CD4-positive, alpha-beta T cell treated with Interleukin-17A for 4 hours (primary cell): ENCODE measurements around the gene FLRT2.

Source experiments
- DNase-seq: peaks from one replicate; pipeline ENCODE4 v3.0.0-alpha.2; 2020; ENCODE audit warnings: mixed read lengths

Gene FLRT2

DNA sequence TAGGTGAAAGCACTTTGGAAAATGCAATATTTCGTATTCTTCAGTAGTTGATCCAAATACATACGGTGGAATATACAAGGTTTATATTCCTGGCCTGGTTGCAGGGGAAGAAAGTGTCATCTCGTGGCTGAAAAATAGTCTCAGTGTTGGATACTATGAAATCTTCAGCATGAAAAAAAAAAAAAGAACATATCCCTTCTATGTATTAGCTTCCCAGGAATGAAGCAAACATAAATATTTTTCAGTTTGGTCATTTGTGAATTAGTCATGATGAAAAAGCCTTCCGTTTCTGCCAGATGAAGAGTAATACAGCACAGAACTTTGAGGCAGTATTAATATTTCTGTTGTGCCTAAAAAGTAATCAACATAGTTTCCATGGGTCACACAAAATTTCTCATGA, 36.7 kb downstream of the FLRT2 start:
- no peak for DNase-seq

DNA sequence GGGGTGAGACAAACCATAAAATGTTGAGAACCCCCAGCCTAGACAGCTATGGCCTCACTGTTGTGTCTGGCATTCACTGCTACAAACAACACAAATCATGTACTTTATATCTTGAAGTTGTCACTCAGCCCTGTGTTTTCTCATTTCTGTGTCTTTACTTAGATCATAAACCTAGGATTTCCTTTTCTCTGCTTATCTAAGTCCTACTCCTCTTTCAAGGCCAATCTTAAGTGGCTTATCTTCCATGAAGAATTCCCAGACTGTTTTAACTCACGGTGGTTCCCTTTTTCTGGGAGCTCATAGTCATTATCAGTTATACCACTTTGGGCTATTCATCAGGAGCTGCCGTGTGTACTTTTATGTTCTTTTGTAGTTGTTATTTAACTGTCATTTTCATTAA, 42.1 kb downstream of the FLRT2 start:
- DNase-seq: no peak

DNA sequence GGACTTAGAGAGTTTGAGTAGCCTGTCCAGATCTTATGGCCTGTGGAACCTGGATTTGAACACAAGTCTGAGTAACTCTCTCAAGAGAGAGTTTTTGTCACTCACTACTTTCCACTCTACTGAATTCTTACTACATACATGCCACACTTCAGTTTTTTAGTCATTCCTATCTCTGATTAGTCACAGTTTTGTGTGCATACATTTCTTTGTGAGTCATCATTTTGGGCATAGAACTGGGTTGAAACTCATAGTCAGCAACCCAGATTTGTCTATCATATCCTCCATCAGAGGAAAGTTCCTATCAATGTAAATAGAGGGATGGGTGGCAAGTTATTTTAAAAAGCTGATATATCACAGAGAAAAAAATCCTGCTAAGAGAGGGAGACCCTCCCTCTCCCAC, 42.9 kb downstream of the FLRT2 start:
- DNase-seq: no peak

DNA sequence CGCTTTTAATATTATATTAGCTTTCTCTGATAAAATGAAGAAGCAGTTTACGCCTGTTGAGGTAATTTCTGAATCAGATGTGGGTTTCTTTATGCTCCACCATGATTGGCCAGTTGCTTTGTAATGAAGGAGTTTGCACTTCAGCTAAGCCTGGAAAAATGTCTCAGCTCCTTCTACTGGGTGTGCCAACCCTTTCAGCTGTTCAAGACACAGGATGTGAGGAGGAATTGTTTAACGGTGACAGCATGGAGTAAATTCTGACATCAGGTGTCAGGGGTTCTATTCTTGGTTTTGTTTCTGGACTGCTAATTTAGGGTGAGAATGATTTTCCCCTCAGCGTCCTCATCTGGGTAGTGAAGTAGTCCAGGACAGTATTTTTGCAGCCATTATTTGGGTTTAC, 43.5 kb downstream of the FLRT2 start:
- DNase-seq: no peak

DNA sequence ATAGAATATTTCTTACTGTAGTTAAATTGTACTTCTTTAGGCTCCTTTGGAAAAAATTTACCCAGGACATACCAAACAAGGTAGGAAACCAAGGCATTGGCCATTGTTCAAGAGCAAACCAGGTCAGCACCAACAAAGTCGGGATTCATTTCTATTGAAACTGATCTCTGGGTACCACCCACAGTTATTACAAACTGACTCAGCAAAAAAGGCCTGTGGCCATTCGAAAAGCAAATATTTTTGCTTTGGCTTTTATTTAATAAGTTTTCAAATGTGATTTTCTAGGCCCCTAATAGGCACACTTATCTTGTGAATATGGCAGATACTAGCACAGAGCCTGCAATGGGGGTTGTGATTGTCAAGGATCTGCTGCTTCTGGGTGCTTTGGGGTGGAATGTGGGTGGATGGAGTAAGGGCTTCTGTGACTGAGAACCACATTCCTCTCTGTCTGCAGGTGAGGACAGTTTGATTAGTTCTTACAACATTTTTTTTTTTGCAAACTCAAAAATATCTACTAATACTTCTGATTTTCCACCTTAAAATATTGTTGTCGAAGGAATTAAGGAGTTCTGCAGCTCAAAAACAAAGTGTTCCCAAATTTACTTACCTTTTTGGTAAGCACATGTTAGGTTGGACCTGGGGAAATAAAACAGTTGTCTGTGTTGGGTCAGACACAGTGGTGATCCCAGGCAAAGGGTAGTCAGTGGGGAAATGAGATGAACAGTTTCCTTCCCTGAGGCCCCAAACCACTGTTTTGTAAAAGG, 45.1 kb downstream of the FLRT2 start:
- DNase-seq: no peak

DNA sequence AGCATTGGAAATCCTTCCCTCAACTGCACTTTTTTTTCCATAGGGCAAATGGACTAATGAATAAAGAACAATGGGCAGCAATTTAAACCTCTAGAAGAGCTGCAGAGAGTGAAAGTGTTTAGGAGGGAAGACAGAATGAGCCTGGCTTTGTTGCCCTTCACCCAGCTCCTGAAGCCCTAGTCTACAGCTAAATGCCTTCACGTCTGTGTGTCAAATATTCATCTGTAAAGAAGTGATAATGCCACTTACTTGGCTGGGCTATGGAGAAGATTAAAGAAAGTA, 45.6 kb downstream of the FLRT2 start:
- DNase-seq: no peak

DNA sequence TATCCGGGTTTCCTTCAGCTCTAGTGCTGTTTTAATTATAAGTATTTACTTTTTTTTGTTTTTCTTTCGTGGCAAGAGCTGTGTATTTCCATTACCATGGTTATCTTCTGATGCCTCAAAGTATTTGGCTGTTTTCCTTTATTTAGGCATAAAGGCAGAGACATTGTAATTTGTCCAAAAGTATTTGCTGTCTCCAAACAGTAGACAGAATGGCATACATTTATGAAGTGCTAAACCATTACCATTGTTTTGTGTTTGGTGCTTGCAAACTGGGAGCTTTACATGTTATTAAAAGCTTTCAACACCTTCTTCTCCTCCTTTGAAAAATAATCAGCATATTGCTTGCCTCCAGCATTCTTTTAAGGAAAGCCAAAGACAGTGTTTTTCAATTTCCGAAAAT, 46.3 kb downstream of the FLRT2 start:
- no peak for DNase-seq

DNA sequence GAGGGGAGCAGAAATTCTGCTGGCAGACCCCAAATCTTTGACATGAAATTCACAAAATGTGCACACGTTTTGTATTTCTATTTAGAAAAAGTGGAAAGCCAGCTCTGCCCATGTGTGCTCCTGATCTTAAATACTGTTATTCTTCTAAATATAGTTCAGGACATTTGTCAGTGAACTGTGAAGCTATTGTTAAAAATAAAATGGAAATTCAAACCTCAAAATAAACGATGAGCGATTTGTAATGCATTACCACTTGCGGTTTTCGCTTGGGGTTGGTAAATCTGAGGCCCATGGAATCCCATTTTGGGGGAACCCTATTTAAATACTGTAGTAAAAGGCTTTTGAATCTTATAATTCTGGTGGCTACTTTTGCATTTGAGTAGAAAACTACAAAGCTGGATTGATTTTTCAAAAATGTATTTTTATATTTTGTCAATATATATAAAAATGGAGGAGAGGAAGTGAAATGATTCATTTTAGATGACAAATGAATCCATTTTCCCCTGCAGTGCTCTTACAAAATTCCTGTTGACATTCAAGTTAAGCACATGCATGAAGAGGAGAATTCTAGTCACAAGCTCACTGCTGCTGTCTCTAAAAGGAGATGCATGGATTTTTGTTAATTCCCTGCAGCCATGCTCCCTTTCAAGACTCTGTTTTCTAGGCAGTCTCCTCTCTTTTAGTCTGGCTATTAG, 47.1 kb downstream of the FLRT2 start:
- DNase-seq: no peak

DNA sequence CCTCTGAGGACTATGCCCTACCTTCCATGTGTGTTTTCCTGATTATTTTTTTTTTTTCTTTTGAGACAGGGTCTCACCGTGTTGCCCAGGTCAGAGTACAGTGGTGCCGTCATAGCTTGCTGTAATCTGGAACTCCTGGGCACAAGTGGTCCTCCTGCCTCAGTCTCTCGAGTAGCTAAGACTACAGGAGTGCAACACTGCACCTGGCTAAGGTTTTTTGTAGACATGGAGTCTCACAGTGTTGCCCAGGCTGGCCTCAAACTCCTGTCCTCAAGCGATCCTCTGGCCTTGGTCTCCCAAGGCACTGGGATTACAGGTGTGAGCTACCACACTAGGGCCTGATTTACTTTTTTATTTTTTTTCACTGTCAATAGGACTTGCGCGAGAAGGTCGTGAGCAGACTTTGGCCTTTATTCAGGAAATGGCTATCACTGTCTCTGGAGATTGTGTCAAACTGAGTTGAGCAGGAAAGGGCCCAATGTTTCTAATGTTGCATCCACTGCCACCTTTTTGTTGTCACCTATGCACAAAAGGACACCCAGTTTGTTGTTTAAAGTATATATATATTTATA, 47.7 kb downstream of the FLRT2 start:
- DNase-seq: no peak

DNA sequence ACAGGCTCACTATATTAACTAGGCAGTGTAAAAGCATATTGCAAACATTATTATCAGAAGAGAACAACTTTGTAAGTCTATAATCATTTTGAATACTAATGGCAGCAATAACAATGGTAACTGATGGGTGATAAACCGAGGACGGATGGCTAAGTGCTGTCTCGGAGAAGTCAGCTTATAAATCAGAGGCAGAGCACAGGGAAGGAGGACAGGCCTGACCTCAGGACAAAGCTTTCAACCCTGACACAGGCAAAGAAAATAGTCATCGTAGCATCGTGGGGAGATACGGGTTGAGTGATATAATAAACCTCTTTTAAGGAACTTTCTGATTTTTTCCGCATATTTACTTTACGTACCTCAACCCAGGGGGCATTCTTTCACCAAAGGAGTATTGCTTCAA, 48.4 kb downstream of the FLRT2 start:
- DNase-seq: no peak

DNA sequence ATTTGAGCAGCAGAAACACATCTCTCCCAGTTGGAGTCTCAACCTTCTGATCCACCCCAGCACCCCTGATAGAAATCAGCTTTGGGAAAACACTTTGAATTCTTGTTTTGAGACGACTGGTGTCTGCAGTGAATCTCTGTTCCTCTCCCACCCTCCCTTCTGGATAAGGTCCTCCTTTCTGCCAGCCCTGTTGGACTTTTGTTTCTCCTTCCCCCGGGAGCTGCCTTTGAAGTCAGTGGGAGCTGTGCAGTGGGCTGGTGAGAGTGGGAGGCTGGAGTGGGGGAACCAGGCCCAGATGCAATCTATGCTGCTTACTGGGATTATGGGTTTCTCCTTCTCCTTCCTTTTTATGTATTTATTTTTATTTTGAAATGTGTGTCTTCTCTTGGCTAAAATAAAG, 49.0 kb downstream of the FLRT2 start:
- no peak for DNase-seq

DNA sequence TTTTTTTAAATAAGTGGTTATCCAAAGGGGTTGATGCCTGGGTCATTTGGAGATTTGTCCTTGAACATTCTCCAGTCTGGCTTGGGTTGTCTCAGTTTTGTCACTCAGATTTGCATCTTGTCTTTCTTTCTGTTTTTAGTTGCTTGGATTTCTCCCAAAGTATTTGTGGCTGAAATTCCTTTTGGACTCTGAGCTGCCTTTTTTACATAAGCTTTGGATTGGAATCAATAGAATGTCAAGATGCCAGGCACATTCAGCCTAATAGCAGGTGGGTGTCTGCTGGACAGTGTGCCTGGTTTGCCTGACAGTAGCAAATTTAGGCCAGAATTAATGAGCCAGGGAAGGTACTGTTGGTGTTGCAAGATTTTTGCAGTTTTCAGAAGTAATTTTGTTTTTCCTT, 50.0 kb downstream of the FLRT2 start:
- DNase-seq: no peak

DNA sequence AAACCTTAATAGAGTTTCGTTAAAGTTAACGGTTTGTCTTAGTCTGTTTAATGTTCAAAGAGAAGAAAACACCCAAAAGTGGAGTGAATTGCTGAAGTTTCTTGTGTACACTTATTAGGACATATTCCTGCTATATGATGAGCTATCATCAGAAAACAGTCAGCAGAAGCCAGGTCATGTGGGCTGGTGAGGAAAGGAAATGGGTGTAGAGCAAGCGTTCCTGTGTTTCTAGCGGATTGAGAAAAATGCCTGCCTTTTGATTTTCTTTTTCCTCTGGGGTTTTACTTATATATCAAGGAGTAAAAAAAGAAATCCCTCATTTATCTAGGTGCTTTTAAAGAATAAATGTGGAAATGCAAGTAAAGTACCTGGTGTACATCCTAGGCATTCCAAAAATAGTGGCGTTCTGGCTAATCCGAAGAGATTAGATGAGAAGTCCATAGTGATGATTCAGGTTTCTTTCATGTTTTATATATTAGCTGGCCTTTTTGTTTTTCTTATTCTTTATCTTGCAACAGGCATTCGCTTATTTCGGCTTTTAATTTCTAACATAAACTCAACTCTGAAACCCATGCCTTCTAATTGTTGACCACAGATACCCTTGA, 50.7 kb downstream of the FLRT2 start:
- DNase-seq: no peak

DNA sequence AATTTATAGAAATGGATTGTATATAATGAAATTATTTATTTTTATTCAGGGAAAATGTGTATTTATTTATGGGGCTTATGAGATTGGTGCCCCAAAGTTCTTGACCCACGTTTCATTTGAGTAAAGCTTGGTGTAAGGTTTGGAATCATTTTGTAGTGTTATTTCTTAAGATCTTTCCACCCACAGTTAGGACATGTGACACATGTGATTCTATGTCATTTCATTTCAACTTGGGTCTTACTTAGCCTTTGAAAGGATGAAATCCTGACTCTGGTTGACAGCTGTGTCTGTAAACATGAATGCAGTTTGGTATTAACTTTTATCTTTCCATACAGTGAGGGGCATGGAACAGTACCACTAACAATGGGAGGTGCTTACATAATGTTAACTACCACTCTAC, 51.7 kb downstream of the FLRT2 start:
- DNase-seq: no peak

DNA sequence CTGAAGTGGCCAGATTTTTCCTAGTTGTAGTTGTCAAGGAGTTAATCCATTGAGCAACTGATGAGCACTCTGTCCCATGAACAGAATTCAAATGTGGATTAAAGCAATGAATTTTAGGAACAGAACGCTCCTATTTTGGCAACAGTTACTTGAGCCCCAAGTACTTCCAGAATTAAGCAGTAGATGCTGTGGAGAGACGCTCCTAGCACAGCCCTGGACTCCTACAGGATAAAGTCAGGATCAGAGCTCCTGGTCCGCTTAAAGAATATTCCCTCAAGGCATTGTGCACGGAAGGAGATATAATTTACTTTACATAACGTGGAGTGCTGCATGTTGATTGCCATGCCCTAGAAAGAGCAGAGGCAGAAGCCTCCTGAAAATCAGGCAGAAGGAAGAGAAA, 53.4 kb downstream of the FLRT2 start:
- no peak for DNase-seq

DNA sequence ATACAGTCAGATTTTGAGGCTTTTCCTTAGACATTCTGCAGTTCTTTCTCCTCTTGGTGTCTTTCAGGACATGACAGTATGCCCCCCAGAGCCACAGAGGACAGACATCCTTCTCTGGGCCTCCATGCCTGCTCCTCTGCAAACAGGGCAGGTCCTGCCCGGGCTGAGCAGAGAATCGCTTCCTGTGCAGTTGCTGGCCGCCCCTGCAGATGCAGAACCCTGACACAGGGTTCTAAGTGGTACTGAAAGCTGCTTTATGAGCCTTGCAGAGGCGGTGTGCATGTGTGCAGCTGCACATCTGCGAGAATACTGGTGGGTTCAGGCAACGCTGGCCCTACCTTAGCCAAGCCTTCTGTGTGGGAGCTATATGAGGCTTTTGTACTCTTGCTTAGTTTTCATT, 54.5 kb downstream of the FLRT2 start:
- DNase-seq: no peak

DNA sequence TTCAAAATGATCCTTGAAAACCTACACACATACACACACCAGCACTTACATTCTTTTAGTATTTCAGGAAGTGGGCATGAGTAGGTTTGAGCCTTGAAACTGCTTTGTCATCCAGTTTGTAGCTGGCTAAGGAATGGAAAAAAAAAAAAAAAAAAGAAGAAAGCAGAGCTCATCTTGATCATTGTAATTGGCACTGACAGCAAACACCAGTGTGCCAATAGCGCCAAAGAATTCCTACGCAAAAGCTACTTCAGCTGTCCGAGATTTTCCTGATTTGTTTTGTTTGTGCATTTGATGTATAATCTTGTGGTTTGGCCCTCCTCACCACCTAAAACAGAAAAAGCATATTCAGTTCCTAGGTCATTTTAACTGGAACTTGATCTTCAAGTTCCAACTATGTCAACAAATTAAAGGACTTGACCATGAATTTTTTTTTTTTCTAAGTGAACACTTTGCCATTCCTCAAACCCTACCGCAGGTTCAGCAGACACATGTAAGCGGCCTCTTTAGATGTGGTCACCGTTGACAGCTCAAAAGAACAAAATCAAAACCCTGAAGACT, 57.3 kb downstream of the FLRT2 start:
- no peak for DNase-seq

DNA sequence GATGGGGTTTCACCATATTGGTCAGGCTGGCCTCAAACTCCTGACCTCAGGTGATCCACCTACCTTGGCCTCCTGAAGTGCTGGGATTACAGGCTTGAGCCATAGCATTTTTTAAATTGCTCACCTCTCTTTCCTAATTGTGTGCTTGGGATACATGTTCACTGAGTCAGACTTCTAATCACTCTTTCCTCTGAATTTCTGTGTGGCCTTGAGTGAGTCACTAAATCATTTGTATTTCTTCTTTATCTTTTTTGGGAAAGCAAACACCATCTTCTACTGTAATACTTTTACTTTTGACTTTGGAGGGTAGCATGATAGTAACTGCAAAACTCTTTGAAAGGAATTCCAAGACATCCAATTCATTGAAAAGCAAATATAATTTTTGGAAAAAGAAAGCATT, 60.8 kb downstream of the FLRT2 start:
- no peak for DNase-seq

DNA sequence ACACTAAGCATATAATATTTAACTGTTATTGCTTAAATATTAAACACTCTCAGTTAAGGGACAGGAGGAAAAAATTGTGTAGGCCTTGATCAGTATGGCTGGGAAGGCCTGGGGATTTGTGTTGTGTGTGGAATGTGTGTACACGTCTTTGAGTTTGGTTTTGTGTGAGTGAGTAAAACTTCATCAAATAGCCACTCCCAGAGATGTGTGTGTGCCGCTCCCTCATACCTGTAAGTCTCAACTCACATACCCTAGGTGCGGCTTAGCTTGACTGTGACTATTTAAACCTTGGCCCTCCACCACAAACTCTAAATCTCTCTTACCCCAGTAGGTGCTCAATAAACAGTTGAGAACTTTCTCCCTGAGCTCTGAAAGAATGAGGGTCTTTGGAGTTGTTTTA, 64.3 kb downstream of the FLRT2 start:
- no peak for DNase-seq

DNA sequence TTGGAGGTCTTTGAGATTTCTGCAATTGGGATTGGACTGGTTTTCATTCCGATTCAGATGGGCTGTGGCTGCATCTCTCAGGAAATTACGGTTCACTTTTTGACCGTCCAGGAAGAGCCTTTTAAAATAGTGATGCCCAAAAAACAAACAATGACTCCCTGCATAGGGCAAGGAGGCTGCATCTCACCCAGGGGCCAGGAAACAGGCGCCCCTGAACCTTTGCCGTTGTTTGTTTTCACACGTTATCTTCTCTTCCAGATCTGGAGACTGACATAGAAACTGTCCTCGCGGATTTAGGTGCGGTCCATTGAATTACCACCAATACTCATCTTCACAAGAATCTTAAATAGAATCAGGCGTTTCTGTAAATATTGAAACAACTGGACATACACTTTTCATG, 66.0 kb downstream of the FLRT2 start:
- no peak for DNase-seq

DNA sequence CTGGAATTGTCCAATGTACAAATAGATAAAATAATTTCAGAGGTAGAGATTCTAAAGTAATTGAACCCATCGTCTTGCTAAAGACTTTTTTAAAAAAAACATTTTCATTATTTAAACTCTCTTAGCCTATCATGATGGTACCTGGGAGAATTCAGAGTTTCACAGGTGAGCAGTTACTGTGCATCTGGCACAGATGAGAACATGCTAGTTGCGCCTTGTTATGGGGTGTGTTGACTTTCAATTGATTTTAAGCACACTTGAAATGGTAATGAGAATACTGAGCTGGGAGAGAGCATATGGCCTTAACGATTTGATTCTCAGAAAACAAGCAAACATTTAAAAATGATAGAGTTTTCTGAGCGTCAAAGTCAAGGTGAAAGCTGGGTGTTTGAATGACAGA, 66.6 kb downstream of the FLRT2 start:
- no peak for DNase-seq

DNA sequence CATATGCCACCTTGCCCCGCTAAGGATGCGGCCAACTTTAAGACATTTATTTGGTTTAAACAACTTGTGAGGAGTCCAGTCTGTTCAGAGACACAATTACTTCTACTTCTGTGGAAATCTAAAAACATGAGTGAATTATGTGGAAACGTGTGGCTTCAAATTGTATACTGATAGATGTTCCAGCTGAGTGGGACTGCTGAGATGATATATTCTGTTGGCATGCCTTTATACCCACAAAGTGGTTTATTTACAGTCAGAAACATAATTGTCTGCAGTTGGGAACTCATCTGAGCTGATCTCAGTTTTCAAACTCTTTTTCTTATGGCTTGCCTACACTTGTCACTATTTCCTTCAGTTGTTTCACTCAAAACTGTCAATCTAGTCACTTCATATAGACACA, 67.8 kb downstream of the FLRT2 start:
- DNase-seq: no peak

DNA sequence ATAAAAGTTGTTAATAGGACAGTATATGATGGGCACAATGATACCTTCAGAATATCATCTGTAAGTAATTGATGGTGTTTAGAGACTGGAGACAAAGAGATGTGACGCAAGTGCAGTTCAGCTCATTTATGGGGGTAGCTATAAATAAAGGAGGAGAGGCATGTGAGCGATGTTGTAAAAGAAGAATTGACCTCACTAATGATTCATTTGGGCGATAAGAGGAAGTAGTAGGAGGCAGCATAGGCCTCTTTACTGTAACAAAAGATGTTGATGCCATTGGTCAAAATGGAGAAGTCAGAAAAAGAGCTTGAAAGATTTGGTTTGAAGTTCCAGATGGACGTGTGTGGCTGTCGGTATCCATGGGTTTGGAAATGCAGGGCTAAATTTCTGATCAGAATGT, 70.0 kb downstream of the FLRT2 start:
- DNase-seq: no peak

DNA sequence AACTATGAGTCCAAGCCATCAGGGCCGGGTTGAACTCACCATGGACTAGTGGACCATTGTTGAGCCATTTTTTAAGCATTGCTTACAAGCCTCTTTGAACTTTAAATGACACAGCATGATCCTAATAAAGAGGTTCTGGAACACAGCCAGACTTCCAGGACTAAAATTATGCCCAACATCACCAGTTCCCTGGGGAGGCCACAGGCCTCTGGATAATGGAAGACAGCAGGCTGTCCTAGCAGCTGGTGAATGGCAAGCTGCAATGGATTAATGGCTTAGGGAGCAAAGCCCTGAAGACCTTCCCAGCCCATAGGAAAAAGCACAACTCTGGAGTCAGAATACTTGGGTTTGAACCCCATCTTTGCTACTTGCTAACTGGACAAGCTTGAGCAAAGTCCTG, 71.3 kb downstream of the FLRT2 start:
- DNase-seq: no peak
